Cardiac muscle cell (in vitro differentiated cells and primary cell): ENCODE results near the gene CCDC12. TPM values are rescaled to one million over a fixed set of nuclear protein-coding genes. Genes with fewer than 3 reads are reported as not detected.

Experiments used
- DNase-seq, 2 donors: peaks; one replicate each; pipeline versions ENCODE4 v3.0.0 to v3.0.0-alpha.2; 2010 to 2017; ENCODE audit warnings: low read depth in 1 of 2, low spot score in 1 of 2
- H3K27ac ChIP-seq: fragments of 200-600 bp; sonication (generic); 2 replicates; pipeline ENCODE4 v1.5.1; 2016
- H3K27me3 ChIP-seq: fragments of 200-600 bp; sonication (generic); 2 replicates; pipeline ENCODE4 v1.6.0; 2016; ENCODE audit warnings: control low read depth
- H3K36me3 ChIP-seq: fragments of 200-600 bp; sonication (generic); 2 replicates; pipeline ENCODE4 v1.5.1; 2016; ENCODE audit warnings: control low read depth
- H3K4me1 ChIP-seq: fragments of 200-600 bp; sonication (generic); 2 replicates; pipeline ENCODE4 v1.8.1; 2017; ENCODE audit warnings: low read depth, mild to moderate bottlenecking, mixed run types
- H3K4me3 ChIP-seq: fragments of 200-600 bp; sonication (generic); 2 replicates; pipeline ENCODE4 v1.5.1; 2016; ENCODE audit warnings: mild to moderate bottlenecking
- H3K9me3 ChIP-seq: fragments of 200-600 bp; sonication (generic); 2 replicates; pipeline ENCODE4 v1.5.1; 2017; ENCODE audit warnings: low read depth, mild to moderate bottlenecking, control low read depth
- CTCF ChIP-seq: IDR thresholded peaks from 2 replicates; pipeline ENCODE4 v1.5.1; 2012; ENCODE audit warnings: low read depth, mild to moderate bottlenecking, low read length
- polyA plus RNA-seq: library from polyadenylated mRNA; unstranded; fragments of >200 nt; fragmentation: Nextera tagmentation; extraction: Ambion mirVana; gene quantifications from 2 replicates; pipeline ENCODE4 v1.2.1, GENCODE V29; 2016
- total RNA-seq: library from RNA; depleted of rRNA; stranded (reverse); fragments of >200 nt; gene quantifications from 2 replicates; pipeline ENCODE4 v1.2.3, GENCODE V29; 2016

The CCDC12 gene
- total and polyA plus RNA-seq, 2 experiments from 2014 or later, result 53.8 to 73.1 TPM

- Histone ChIP-seq H3K27me3 (no peaks in the 10 kb centered on the region), H3K9me3 (no peaks in the 10 kb centered on the region), H3K36me3 (no peaks in the 10 kb centered on the region), H3K27ac (no peak overlapping the region), H3K4me3 (no peak overlapping the region), H3K4me1 (peaks cover 23% of the 10 kb centered on the region)
- DNase-seq, result no peak
- TF ChIP-seq CTCF, result no peak
Measured at GRCh38 chr3:46896386-46896785, 80.2 kb downstream of the CCDC12 start.

- no peak overlapping the region for H3K4me3 ChIP-seq
- peaks cover 29% of the 10 kb centered on the region for H3K4me1 ChIP-seq
- DNase-seq, result no peak
- no peaks in the 10 kb centered on the region for H3K27me3 ChIP-seq
- H3K9me3 ChIP-seq, result no peaks in the 10 kb centered on the region
- no peaks in the 10 kb centered on the region for H3K36me3 ChIP-seq
- no peak for TF ChIP-seq CTCF
- H3K27ac ChIP-seq, result no peak overlapping the region
Measured at GRCh38 chr3:46895761-46896160, 80.8 kb downstream of the CCDC12 start.

GRCh38 chr3:46895204-46895660, 81.3 kb downstream of the CCDC12 start:
- no peaks in the 10 kb centered on the region for H3K36me3 ChIP-seq
- H3K4me3 ChIP-seq, result no peak overlapping the region
- H3K27ac ChIP-seq, result no peak overlapping the region
- TF ChIP-seq CTCF, result peak; percentile 92
- peaks cover 31% of the 10 kb centered on the region for H3K4me1 ChIP-seq
- DNase-seq, result peak; percentile 65 to 67
- H3K27me3 ChIP-seq, result no peaks in the 10 kb centered on the region
- H3K9me3 ChIP-seq, result no peaks in the 10 kb centered on the region

GRCh38 chr3:46894256-46894655, 82.3 kb downstream of the CCDC12 start:
- Histone ChIP-seq H3K36me3 (no peaks in the 10 kb centered on the region), H3K27ac (no peak overlapping the region), H3K4me3 (no peak overlapping the region), H3K9me3 (no peaks in the 10 kb centered on the region), H3K4me1 (peaks cover 41% of the 10 kb centered on the region), H3K27me3 (no peaks in the 10 kb centered on the region)
- no peak for DNase-seq
- no peak for TF ChIP-seq CTCF

GRCh38 chr3:46893763-46894162, 82.8 kb downstream of the CCDC12 start:
- no peak overlapping the region for H3K27ac ChIP-seq
- TF ChIP-seq CTCF, result no peak
- no peaks in the 10 kb centered on the region for H3K36me3 ChIP-seq
- no peak overlapping the region for H3K4me3 ChIP-seq
- H3K27me3 ChIP-seq, result no peaks in the 10 kb centered on the region
- peaks cover 46% of the 10 kb centered on the region for H3K4me1 ChIP-seq
- H3K9me3 ChIP-seq, result no peaks in the 10 kb centered on the region
- no peak for DNase-seq

- Histone ChIP-seq H3K4me3 (no peak overlapping the region), H3K4me1 (peaks cover 51% of the 10 kb centered on the region), H3K27me3 (no peaks in the 10 kb centered on the region)
Measured at GRCh38 chr3:46893146-46893748, 83.3 kb downstream of the CCDC12 start.

More at GRCh38 chr3:46893146-46893748, 83.3 kb downstream of the CCDC12 start:
- no peaks in the 10 kb centered on the region for H3K9me3 ChIP-seq
- peak in 1 of 2 donors; percentile 31 for DNase-seq
- no peaks in the 10 kb centered on the region for H3K36me3 ChIP-seq
- H3K27ac ChIP-seq, result peak overlapping the region; percentile 68
- TF ChIP-seq CTCF, result no peak
